ENCODE results near the gene SLC22A1.
"Not testable (repeated sequence)": the region's sequence is repeated elsewhere in the genome, so short reads cannot be mapped to it uniquely, and the experiment has no call there.

Gene SLC22A1

DNA sequence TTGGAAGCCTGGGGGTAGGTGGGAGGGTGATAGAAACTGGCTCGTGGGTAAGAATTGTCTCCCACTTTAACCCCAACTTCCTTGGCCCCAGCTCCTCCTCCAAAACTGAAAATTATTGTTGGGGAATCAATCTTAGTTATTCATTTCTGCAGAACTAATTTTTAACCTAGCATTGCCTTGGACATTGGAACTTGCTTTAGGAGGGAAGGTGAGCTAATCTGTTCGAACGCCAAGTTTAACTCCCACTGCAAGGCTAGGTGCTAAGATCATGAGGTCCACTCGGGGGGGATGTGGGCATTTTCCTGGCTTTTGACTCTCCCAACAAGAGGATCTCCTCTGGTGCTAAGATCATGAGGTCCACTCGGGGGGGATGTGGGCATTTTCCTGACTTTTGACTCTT is 3.5 kb downstream of the SLC22A1 start:
- DNase-seq: not testable (repeated sequence)

DNA sequence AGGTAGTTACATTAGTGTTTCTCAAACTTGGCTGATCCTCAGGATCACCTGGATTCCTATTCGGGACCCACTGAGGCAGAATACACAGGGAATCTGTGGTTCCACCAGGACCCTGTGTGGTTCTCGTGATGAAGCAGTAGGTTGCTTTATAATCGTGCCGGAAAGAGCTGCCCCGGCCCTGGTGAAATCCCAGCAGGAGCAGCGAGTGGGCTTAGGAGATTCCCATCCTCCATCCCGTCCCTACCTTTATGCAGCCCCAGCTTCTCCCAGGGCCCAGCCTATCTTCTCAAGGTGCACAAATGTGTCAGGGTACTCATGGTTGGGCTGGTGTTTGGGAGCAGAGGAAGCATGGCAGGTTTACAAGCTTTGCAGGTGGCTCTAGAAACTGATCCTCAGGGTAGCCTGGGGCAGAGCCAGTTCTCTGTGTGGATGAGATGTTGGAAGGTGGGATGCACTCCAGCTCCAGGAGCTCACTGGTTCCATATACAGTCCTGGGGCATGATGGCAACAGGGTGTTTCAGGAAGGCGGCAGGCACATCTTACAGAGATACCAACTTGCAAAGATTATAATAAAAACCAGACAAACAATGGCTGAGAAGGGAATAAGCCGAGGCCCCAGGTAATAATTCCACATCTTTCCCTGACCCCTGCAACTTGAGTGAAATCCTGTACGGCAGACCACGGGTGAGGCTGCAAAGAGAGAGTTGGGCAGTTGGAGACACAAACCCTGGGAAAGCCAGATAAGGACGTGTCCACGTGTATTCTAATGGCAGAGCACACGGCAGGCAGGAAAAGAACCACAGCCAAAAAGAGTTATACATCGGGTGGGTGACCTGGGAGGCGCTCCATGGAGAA is 5.9 kb downstream of the SLC22A1 start:
- no peak for DNase-seq

DNA sequence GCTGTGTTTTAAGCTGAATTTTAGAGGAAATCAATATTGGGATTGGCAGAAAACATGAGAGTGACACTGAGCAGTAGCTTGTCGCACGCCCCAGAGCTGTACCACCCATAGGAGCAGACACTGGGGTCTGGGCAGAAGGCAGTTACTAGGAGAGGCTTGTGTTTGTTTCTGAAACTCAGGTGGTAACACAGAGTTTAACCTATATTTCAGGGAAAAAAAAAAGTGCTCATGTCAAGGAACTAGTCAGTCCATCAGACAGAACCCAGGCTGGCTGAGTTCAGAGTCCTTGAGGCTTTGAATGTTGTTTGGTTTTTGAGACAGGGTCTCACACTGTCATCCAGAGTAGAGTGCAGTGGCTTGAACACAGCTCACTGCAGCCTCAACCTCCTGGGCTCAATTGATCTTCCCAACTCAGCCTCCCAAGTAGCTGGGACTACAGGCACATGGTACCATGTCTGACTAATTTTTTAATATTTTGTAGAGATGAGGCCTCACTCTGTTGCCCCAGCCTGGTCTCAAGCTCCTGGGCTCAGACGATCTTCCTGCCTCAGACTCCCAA is 6.6 kb downstream of the SLC22A1 start:
- no peak for DNase-seq

DNA sequence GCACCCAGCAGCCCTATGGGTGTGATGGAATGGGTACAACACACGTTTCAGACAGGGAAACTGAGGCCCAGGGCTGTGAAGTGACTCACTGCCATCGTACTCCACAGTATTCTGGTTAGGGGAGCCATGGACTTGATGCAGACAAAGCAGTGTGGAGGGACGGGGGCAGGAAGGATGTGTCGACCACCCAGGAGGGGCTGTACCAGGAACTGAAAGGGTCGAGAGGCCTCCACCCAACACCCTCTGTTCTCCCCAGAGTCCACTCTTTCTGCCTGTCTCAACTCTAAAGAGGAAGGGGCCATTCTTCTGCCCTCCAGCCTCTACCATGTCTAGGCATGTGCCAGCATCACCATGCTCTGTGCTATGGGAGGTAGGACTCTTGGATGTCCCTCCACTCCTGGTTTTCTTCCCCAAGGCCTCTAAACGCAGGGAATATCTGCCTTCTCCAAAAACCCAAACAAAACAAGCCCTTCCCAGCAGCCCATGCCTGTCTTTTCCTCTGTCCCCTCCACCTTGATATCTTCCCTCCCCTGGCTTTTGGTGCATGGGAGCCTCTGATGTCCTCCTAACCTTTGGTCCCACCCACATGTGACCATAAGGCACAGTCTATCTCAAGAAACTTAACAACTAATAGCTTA is 7.4 kb downstream of the SLC22A1 start:
- no peak for DNase-seq

DNA sequence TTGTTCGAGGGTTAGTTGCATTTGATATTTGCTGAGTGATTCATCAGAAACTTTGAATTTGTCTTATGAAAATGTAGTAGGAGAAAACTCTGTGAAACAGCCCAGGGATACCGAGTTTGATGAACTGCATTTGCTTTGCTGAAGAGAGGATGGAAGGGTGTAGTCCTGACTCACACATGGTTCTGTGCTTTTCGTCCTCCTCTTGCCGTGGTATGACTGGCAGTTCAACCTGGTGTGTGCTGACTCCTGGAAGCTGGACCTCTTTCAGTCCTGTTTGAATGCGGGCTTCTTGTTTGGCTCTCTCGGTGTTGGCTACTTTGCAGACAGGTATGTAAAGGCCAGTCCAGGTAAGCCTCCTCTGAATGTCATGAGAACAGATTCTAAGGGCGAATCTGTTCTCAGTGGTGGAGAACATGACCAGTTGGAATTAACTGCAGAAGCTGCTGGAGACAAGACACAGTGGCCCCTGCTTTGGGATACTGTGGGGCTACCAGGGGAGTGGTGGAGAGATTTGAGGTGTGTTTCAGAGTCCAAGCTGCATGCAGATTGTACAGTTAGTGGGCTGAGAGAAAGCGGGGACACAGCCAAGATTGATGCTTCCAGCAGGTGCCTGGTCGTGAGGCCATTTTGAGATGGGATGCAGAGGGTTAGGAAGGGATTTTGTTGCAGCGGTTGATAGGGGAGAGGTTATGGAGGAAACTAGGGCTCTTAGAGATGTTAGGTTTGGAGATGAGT is 8.4 kb downstream of the SLC22A1 start:
- DNase-seq: no peak

DNA sequence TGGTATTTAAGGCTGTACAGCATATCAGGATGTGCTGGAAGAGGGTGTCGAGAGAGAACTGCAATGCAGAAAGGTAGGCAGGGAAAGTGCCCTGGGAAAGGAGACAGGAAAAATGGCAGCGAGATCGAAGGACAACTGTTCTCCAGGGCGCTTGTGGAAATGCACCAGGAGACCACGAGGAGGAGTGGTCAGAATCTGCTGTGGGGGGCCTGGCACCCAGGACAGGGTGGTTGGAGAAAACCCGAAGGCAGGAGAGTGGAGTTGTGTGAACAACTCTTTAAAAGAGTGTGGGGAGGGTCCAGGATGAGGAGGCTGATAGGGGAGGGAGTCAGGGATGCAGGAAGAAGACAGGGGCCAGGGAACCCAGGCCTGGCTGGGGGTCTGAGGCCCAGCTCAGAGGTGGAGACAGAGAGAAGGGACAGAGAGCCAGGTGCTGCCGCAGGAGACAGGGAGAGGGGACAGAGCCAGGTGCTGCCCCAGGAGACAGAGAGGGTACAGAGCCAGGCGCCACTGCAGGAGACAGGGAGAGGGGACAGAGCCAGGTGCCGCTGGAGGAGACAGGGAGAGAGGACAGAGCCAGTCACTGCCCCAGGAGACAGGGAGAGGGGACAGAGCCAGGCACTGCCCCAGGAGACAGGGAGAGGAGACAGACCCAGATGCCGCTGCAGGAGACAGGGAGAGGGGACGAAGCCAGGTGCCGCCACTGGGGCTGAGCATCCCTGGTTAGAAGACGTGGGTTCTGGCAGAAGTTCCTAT is 9.3 kb downstream of the SLC22A1 start:
- no peak for DNase-seq

DNA sequence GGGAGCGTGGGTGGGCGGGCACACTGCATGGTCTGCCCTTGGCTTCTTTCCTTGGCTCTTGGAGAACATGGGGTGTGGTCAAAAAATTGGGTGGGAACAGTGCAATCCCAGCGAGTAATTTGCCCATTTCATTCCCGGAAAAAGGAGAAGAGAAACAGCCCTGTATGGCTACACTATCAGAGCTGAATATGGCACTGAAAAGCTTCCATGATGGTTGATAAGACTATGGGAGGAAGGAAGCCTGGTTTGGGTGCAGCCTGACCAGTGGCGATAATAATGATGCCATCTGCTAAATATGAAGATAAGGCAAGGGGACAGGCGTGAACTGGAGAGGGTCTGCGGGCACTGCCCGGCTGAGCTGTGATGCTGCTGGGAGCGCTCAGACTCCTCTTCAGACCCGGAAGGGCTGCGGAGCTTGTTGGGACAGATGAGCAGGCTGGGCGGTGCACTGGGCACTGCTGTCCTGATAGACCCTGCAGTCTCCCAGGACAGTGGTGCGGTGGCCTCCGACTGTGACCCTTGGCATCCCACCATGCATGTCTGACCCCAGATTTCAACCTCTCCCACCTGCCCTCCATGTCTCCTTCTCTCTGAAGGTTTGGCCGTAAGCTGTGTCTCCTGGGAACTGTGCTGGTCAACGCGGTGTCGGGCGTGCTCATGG is 10.2 kb downstream of the SLC22A1 start:
- no peak for DNase-seq

DNA sequence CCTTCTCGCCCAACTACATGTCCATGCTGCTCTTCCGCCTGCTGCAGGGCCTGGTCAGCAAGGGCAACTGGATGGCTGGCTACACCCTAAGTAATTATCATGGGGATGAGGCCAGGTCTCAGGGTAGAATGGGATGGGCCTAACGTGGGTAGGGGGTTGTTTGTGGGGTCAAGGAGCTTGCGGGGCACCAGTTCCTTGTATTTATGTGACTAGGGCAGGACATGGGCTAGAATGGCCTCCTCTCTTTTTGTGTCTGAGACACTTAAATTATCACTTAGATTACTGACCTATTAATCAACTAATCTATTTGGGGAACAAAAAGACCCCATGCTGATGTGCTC is 10.7 kb downstream of the SLC22A1 start:
- no peak for DNase-seq

DNA sequence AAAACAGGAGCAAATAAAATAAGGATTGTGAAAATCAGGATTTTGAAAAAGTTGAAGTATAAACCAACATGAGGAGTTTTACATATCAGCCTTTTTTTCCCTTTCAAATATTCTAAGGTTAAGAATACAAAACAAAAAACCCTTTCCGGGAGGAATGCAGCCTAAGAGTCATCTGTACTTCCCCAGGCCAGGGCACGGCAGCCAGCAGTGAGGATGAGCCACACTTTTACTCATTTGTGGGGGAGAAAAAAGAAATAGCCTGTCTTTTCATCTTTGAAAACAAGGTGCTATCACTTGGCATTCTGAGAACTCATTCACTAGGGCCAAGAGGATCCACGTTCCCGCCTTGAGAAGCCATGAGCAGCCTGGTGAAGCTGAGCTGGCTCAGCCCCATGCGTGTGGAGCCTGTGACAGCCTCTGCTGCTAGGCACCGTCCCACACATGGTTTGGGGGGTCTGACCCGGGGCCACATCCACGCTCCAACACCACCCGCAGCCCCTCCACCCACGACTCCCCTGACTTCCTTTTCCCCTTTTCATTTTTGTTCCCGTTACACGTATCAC is 11.2 kb downstream of the SLC22A1 start:
- no peak for DNase-seq

DNA sequence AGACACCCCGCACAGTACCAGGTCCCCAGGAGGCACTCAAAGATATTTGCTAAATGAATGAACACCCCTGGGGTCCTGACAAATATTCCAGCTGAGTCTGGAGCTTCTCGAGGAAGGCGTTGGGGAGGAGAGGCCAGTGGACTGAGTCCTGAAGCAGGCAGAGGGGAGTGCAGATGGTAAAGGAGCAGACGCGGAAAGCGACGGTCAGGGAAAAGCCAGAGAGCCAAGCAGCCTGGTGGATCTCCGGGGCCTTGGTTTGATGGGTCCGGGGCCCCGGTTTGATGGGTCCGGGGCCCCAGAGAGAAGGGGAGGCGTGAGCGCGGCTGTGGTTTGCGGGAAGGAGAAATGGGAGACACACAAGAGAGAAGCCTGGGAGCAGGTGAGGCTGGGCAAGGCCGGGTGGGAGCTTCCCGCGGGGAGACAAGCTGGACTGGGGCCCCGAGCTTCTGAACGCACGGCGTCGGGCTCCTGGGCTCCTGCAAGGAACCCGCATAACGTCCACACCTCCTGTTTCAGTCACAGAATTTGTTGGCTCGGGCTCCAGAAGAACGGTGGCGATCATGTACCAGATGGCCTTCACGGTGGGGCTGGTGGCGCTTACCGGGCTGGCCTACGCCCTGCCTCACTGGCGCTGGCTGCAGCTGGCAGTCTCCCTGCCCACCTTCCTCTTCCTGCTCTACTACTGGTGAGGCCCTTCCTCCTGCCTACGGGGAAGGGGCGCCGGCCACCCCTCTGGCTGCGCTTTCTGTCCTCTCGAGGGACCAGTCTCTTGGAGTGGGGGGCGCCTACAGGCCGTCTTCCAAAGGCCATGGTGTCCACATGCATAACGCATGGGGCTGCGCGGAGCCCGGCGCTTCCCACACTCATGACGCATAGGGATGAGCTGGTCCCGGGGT is 12.1 kb downstream of the SLC22A1 start:
- no peak for DNase-seq

DNA sequence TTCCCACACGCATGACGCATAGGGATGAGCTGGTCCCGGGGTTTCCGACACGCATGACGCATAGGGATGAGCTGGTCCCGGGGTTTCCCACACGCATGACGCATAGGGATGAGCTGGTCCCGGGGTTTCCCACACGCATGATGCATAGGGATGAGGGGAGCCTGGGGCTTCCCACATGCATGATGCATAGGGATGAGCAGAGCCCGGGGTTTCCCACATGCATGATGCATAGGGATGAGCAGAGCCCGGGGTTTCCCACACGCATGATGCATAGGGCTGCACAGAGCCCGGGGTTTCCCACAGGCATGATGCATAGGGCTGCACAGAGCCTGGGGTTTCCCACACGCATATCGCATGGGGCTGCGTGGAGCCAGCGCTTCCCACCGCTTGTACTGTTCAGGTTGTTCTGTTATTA is 12.7 kb downstream of the SLC22A1 start:
- not testable (repeated sequence) for DNase-seq

DNA sequence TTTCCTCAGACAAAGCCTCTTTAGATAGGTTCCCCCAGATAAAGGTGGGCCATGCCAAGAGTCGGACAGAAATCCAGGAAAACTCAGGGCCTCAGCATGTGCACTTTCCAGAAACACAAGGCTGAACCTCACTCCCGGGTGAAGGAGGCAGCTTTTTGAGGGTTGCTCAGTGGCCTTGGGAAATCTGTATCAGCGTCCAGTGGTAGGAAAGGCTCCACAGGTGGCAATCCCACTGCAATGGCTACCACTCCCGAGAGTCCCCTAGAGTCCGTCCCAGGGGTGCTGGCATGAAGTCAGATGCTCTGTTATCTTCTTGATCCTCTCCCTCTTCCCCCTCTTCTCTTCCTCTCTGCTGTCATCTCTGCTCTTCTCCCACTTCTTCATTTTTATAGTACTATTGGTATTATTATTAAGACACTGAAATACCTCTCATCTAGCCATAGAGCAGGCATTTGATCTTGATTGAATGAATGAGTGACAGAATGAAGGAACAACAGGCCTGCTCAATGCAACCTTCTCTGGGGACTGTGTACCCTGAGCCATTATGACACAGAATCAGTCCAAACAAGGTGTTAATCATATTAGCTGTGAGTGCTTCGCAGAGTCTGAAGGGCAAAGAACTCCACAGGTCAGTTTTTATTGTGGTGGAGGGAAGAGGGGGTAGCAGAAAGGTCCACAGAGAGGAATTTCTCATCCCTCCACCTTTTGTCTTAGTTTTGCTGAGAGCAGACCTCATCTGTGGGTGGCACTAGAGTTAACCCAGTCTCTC is 13.3 kb downstream of the SLC22A1 start:
- no peak for DNase-seq

DNA sequence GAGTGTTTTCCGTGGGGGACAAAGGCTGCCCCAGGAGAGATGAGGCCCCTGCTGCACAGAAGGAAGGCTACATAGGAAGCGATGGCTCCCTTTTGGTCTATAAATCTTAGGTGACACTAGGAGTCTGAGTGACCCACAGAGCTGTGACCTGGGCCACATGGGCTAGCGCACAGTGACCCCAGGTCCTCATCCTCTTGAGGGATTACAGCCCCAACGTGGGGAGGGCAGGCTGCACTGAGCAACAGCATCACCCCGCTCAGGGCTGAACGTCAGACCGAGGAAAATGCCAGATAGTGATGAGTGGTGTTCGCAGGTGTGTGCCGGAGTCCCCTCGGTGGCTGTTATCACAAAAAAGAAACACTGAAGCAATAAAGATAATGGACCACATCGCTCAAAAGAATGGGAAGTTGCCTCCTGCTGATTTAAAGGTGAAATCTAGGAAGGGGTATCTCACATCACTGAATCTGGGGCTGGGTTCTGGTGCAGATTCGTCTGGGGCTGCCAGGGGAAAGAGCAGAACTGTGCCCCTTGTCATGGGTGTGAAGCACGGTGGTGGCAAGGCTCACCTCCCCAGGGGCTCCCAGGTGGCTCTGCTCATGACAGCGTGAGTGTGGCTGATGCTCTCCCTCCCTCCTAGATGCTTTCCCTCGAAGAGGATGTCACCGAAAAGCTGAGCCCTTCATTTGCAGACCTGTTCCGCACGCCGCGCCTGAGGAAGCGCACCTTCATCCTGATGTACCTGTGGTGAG is 14.5 kb downstream of the SLC22A1 start:
- no peak for DNase-seq

DNA sequence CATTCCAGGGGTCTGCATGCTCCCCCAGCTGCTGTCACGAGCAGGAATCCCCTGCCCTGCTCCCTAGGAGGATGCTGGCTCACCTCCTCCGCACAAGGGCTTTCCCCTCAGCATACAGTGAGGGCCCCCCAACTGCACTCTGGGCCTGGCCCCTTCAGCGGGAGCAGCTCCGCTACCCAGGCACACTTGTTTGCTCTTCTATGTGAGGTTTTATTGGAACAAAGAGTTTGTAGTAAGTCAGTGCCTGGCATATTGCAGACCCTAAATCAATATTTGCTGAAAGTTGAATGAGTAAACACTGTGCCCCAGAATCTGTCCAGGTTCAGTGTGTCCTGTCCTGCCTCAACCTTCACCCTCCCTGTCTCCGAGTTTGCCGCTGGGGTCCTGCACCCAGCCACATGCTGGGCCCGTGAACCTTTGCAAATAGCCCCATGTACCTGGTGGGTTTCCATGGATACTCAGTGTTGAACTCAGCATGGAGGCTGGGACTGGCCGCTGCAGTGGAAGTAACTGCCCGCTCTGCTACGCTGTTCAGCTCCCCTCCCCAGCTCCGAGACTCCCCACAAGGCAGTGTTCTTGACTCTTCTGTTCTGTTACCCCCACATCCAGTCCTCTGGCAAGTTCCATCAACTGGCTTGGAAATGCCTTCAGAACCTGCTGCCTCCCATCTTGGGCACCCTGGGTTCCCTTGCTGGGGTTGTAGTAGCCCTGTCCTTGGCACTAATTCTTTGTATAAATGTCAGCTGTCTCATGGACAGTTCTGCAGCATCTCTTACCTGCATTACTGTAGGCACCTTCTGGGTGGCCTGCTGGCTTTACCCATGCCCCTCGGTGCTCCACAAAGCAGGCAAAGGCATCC is 15.7 kb downstream of the SLC22A1 start:
- DNase-seq: no peak

DNA sequence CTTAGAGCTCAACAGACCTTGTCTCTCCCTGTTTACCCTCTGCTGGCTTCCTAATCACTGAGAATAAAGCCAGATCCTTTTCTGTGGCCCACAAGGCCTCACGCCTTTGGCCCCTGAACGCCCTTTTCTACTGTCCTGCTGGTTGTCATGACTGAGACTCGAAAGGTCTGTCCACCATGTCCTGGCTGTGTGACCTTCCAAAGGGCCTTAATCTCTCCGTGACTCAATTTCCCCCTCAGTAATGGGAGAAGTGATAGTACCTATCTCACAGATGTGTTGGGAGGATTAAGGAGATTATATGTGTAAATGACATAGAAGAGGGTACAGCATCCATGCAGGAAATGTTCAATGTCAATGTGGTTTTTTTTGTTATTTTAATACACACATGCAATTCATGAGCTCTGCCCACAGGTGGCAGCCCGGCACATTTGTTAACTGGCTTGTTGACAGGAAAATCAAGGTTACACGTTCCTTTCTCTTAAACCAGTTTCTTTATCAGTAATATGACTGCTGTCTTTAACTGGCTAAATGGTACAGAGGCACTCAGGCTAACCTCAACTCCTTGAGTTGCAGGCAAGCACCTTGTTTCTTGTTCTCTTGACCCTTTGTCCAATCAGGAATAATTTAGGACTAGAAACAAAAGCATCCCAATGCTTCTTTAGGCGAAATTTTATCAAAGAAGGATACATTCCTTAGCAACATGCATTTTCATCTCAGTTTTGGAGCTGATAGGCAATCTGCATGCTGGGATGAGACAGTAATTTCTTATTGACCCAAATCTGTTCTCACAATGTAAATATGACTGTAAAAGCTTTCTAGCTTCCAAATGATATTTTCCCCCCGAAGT is 16.6 kb downstream of the SLC22A1 start:
- DNase-seq: no peak

DNA sequence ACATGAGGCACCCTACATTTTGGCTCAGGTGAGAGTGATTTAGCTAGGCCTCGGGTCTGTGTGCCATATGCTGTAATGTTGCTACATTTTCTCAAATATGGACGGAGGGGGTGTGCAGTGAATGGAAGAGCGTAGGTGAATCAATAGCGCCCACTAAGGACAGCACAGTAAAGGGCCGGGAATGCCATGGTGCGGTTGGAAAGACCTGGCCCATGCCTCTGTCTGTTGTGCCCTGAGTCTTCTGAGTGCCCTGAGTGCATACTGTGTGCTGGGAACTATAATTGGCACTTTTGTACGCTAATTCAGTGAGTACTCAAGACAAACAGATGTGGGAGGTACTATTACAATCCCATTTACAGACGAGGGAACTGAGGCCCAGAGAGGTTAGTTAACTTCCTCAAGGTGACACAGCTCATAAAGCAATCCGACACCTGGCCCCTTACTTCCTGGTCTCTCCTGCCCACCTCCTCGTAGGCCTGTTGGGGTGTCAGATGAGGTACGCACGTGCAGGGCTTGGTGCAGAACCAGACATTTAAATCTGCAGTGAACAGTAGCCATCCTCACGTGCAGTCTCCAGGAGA is 17.3 kb downstream of the SLC22A1 start:
- no peak for DNase-seq

DNA sequence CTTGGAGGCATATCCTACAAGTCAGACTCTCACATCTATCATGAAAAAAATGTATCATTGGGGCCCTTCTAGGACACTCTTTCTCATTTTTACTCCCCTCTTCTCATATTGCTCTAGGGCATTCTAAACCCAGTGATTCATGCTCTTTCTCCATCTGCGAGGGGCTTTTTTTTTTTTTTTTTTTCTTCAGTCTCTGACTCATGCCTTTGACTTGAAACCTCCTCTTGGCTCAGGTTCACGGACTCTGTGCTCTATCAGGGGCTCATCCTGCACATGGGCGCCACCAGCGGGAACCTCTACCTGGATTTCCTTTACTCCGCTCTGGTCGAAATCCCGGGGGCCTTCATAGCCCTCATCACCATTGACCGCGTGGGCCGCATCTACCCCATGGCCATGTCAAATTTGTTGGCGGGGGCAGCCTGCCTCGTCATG is 17.8 kb downstream of the SLC22A1 start:
- DNase-seq: no peak
